ENCODE measurements around the gene PPP2R5C. TPM values are rescaled to one million over a fixed set of nuclear protein-coding genes. Genes with fewer than 3 reads are reported as not detected.

Gene PPP2R5C
- total and polyA plus RNA-seq, 2 of the 4 experiments (the other 2 are of a cell fraction), result 65.9 to 78.7 TPM

GRCh38 chr14:101776344-101776743 lies 14.8 kb downstream of the PPP2R5C start:
- Histone ChIP-seq H3K4me2 (ENCODE audit: low read depth, low read length) (no peak overlapping the region), H3K18ac (ENCODE audit: low read depth, low read length) (no peak overlapping the region), H2BK120ac (ENCODE audit: low read depth, low read length) (no peak overlapping the region), H4K91ac (ENCODE audit: insufficient read depth, low read depth, low read length) (no peak overlapping the region), H3K9ac (ENCODE audit: low read depth, low read length) (no peak overlapping the region), H2AFZ (replicated peaks; ENCODE audit: low read length, poor library complexity) (no peak overlapping the region), H3K9me3 (ENCODE audit: control insufficient read depth, insufficient read depth, low read length) (no peaks in the 10 kb centered on the region), H4K5ac (ENCODE audit: low read depth, low read length) (no peak overlapping the region), H3K36me3 (ENCODE audit: control insufficient read depth, insufficient read depth, low read length) (no peaks in the 10 kb centered on the region), H3K4me1 (ENCODE audit: control insufficient read depth, insufficient read depth, low read length) (peaks cover 2% of the 10 kb centered on the region; the same call in 1 of the 2 replicates), H3K23ac (ENCODE audit: low read depth, low read length) (no peak overlapping the region), H3K27ac (ENCODE audit: insufficient read depth, low read length) (no peak overlapping the region), H2BK5ac (ENCODE audit: low read depth, low read length, poor library complexity, severe bottlenecking) (no peak overlapping the region), H3K4ac (ENCODE audit: low read depth, low read length) (no peak overlapping the region), H4K20me1 (ENCODE audit: insufficient read depth, low read length) (peaks cover 23% of the 10 kb centered on the region), H3K27me3 (ENCODE audit: control insufficient read depth, insufficient read depth, low read length) (peaks cover 21% of the 10 kb centered on the region), H3K56ac (ENCODE audit: extremely low read depth, insufficient read depth, low read length) (no peak overlapping the region), H3K79me1 (ENCODE audit: low read depth in 1 of 2, low read length in 2 of 2) (no peaks in the 10 kb centered on the region; a peak in 2 of 4 replicates), H3K14ac (replicated peaks; ENCODE audit: low read depth, low read length) (no peak overlapping the region), H2AK5ac (ENCODE audit: low read depth, low read length) (no peak overlapping the region), H2BK15ac (ENCODE audit: low read depth, low read length) (no peak overlapping the region), H3K4me3 (ENCODE audit: insufficient read depth, low read depth, low read length) (no peak overlapping the region), H2BK20ac (ENCODE audit: low read depth, low read length) (no peak overlapping the region), H2AK9ac (replicated peaks; ENCODE audit: low read depth, low read length, poor library complexity) (no peak overlapping the region), H4K8ac (ENCODE audit: low read depth in 2 of 2, low read length in 2 of 2) (no peak overlapping the region), H3K9me1 (ENCODE audit: insufficient read depth, low read length) (no peaks in the 10 kb centered on the region)
- no TSS peak for BruUV-seq (replicated peaks)
- WGBS, 2 experiments (ENCODE audit: extremely low coverage in 2 of 2, insufficient read length in 1 of 2), result 92% methylated on average over 2 of the region's 6 CpGs; no CpG with 5 or more reads in 1 of the 2 experiments
- in situ Hi-C loops (cut with MboI; ENCODE audit: low sequenced_read_pairs) (no loop called here), intact Hi-C loops (cut with micrococcal nuclease) (loop anchor here (10.0 kb wide), 2 partner anchors 118 to 148 kb away; no protein-coding TSS in a partner anchor), dilution Hi-C loops (cut with HindIII; ENCODE audit: low sequenced_read_pairs, unreplicated experiment) (no loop called here)
- ChIA-PET POLR2A (ENCODE audit: unreplicated experiment) (no interaction called here), CTCF (interaction anchor here (0.6 kb wide), 1 partner anchor 342 kb away, joined by 6 read pairs; no protein-coding TSS in a partner anchor)
- no peak for ATAC-seq (ENCODE audit: low read depth)
- no peak for DNase-seq
- TF ChIP-seq, protein P1, sequence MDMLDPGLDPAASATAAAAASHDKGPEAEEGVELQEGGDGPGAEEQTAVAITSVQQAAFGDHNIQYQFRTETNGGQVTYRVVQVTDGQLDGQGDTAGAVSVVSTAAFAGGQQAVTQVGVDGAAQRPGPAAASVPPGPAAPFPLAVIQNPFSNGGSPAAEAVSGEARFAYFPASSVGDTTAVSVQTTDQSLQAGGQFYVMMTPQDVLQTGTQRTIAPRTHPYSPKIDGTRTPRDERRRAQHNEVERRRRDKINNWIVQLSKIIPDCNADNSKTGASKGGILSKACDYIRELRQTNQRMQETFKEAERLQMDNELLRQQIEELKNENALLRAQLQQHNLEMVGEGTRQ (IDR thresholded peaks at IDR 0.05; ENCODE audit: low read depth, low read length), result no peak
- TF ChIP-seq RCOR1 (IDR thresholded peaks at IDR 0.05; ENCODE audit: insufficient replicate concordance, low read length) (no peak), CEBPB (IDR thresholded peaks at IDR 0.05; ENCODE audit: low read depth, low read length) (no peak), MXI1 (IDR thresholded peaks at IDR 0.05; ENCODE audit: borderline replicate concordance, low read depth, low read length) (no peak), SMC3 (IDR thresholded peaks at IDR 0.05; ENCODE audit: low read depth, low read length) (no peak), BHLHE40 (IDR thresholded peaks at IDR 0.05; ENCODE audit: low read depth, low read length) (no peak), NFE2L2 (IDR thresholded peaks at IDR 0.05; ENCODE audit: low read depth, low read length) (no peak), CHD1 (IDR thresholded peaks at IDR 0.05; ENCODE audit: low read depth, low read length) (no peak), ELK1 (IDR thresholded peaks at IDR 0.05; ENCODE audit: borderline replicate concordance, low read depth, low read length) (no peak), RAD21 (IDR thresholded peaks at IDR 0.05; ENCODE audit: low read length) (no peak), MAFK (IDR thresholded peaks at IDR 0.05; ENCODE audit: low read depth, low read length) (no peak), MAZ (IDR thresholded peaks at IDR 0.05; ENCODE audit: borderline replicate concordance, low read depth, low read length) (no peak), FOS (IDR thresholded peaks at IDR 0.05; ENCODE audit: low read depth, low read length) (no peak), POLR2A (IDR thresholded peaks at IDR 0.05; ENCODE audit: low read depth, low read length) (no peak), RFX5 (IDR thresholded peaks at IDR 0.05; ENCODE audit: low read depth, low read length) (no peak)
- TF ChIP-seq, protein P2, sequence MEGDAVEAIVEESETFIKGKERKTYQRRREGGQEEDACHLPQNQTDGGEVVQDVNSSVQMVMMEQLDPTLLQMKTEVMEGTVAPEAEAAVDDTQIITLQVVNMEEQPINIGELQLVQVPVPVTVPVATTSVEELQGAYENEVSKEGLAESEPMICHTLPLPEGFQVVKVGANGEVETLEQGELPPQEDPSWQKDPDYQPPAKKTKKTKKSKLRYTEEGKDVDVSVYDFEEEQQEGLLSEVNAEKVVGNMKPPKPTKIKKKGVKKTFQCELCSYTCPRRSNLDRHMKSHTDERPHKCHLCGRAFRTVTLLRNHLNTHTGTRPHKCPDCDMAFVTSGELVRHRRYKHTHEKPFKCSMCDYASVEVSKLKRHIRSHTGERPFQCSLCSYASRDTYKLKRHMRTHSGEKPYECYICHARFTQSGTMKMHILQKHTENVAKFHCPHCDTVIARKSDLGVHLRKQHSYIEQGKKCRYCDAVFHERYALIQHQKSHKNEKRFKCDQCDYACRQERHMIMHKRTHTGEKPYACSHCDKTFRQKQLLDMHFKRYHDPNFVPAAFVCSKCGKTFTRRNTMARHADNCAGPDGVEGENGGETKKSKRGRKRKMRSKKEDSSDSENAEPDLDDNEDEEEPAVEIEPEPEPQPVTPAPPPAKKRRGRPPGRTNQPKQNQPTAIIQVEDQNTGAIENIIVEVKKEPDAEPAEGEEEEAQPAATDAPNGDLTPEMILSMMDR (conservative IDR thresholded peaks at IDR 0.05; ENCODE audit: low read depth, low read length), result no peak
